ENCODE measurements around the gene RNF20. TPM values are rescaled to one million over a fixed set of nuclear protein-coding genes. Genes with fewer than 3 reads are reported as not detected.

The RNF20 gene
- total and polyA plus RNA-seq, 10 of the 15 experiments (the other 5 are each of a cell fraction or from before 2014, with no cell fraction given): 7.5 to 38.9 (median 26.7) TPM

DNA sequence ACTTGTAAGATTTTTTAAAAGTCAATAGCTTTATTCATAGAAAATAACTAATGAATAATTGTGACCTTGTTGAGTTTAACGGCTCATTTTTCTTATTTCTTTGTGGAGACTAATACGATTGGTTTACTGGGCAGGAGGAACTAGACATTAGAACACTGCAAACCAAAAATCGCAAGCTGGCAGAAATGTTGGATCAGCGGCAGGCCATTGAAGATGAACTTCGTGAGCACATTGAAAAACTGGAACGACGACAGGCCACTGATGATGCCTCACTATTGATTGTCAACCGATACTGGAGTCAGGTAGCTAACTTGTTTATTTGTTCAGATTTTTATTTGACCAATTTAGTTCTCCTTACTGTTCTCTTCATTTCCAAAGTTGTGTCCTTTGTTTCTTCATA lies 6.4 kb downstream of the RNF20 start:
- no peaks in the 10 kb centered on the region for H3K9me3 ChIP-seq (replicated peaks; ENCODE audit: control insufficient read depth, insufficient read depth, low read length)
- ChIA-PET CTCF (interaction anchor here (0.9 to 2.5 kb wide), 6 partner anchors 11 to 172 kb away, joined by 3 to 7 read pairs (median 4); no protein-coding TSS in a partner anchor), POLR2A (no interaction called here), RAD21 (ENCODE audit: unreplicated experiment) (no interaction called here), SMC1A (ENCODE audit: uncharacterized antibody, unreplicated experiment) (interaction anchor here (0.9 kb wide), 1 partner anchor 27 kb away, joined by 3 read pairs; no protein-coding TSS in a partner anchor)
- in situ Hi-C loops (cut with MboI) (no loop called here), intact Hi-C loops (cut with micrococcal nuclease; ENCODE audit: unreplicated experiment) (no loop called here)
- no peak overlapping the region for H3K4me3 ChIP-seq
- WGBS (ENCODE audit: insufficient coverage, insufficient replicate concordance, low lambda C conversion rate, missing lambda C conversion rate): 96% methylated on average over 8 of the region's 8 CpGs
- H3K9ac ChIP-seq (ENCODE audit: control insufficient read depth, insufficient read depth, low read length): no peak overlapping the region
- peaks cover 0 to 11% of the 10 kb centered on the region in 2 experiments; a peak in 1 of 4 replicates for H3K36me3 ChIP-seq (ENCODE audit: control insufficient read depth in 2 of 2, insufficient read depth in 2 of 2, low read length in 1 of 2)
- no peak for TF ChIP-seq ZNF592 (IDR thresholded peaks at IDR 0.05)
- no peak for TF ChIP-seq NKRF (conservative IDR thresholded peaks at IDR 0.05)
- TF ChIP-seq ZNF274 (IDR thresholded peaks at IDR 0.05; ENCODE audit: insufficient read depth, insufficient read length): no peak
- TF ChIP-seq ZSCAN29 (IDR thresholded peaks at IDR 0.05): no peak
- no peak for TF ChIP-seq ZNF207 (IDR thresholded peaks at IDR 0.05; ENCODE audit: borderline replicate concordance)
- TF ChIP-seq MEF2A (IDR thresholded peaks at IDR 0.05; ENCODE audit: insufficient read depth, low read depth, low read length): no peak
- TF ChIP-seq ZNF384 (IDR thresholded peaks at IDR 0.05; ENCODE audit: borderline replicate concordance, low read depth, low read length): no peak
- TF ChIP-seq CBX3 (IDR thresholded peaks at IDR 0.05; ENCODE audit: borderline replicate concordance, low read depth): no peak
- no peak for TF ChIP-seq POLR2A (IDR thresholded peaks at IDR 0.05; ENCODE audit: low read depth, low read length)
- no peak for TF ChIP-seq SMC3 (IDR thresholded peaks at IDR 0.05; ENCODE audit: borderline replicate concordance, low read length)
- TF ChIP-seq JUNB (IDR thresholded peaks at IDR 0.05): no peak
- TF ChIP-seq TCF7 (IDR thresholded peaks at IDR 0.05; ENCODE audit: borderline replicate concordance): no peak
- no peak for TF ChIP-seq BMI1 (IDR thresholded peaks at IDR 0.05; ENCODE audit: borderline replicate concordance)
- no peak for TF ChIP-seq STAT3 (IDR thresholded peaks at IDR 0.05; ENCODE audit: low read depth, low read length)
- FAIRE-seq (no peak), ATAC-seq (no peak), DNase-seq (ENCODE audit: low read depth, low spot score) (no peak)
- H4K20me1 ChIP-seq (ENCODE audit: control insufficient read depth, insufficient read depth): no peaks in the 10 kb centered on the region; the same call in 1 of the 2 replicates
- H3K27me3 ChIP-seq (replicated peaks in 1 of 2; ENCODE audit: control insufficient read depth in 2 of 2, insufficient read depth in 2 of 2, low read length in 1 of 2): no peaks in the 10 kb centered on the region
- BruUV-seq (replicated peaks): no TSS peak
- no peaks in the 10 kb centered on the region for H3K4me1 ChIP-seq (ENCODE audit: control insufficient read depth, insufficient read depth, low read length)
- no peak overlapping the region for H3K4me2 ChIP-seq (ENCODE audit: control insufficient read depth, insufficient read depth)
- H3K27ac ChIP-seq (ENCODE audit: control insufficient read depth, insufficient read depth): no peak overlapping the region
- H2AFZ ChIP-seq (ENCODE audit: control insufficient read depth, low read depth, low read length): no peak overlapping the region
- peaks cover 6% of the 10 kb centered on the region for H3K79me2 ChIP-seq (ENCODE audit: control insufficient read depth, insufficient read depth, low read length)

All from GM12878 (cell line).